Stimulated activated CD4-positive, alpha-beta T cell treated with anti-CD3 and anti-CD28 coated beads, Interleukin-12 subunit alpha, Interleukin-12 subunit beta, amount 100 ng/mL, for 4 hours (primary cell): Measurements from ENCODE around the gene ZBTB14.

Experiments used
- DNase-seq: peaks from one replicate; pipeline ENCODE4 v3.0.0-alpha.2; 2020

The ZBTB14 gene

GRCh38 chr18:5295231-5295920 is at the start of gene ZBTB14:
TSS of gene ZBTB14 (minus strand) at chr18:5295726. CDS start at chr18:5293246, 2,480 bp downstream.
- DNase-seq: peak; percentile 70

DNA sequence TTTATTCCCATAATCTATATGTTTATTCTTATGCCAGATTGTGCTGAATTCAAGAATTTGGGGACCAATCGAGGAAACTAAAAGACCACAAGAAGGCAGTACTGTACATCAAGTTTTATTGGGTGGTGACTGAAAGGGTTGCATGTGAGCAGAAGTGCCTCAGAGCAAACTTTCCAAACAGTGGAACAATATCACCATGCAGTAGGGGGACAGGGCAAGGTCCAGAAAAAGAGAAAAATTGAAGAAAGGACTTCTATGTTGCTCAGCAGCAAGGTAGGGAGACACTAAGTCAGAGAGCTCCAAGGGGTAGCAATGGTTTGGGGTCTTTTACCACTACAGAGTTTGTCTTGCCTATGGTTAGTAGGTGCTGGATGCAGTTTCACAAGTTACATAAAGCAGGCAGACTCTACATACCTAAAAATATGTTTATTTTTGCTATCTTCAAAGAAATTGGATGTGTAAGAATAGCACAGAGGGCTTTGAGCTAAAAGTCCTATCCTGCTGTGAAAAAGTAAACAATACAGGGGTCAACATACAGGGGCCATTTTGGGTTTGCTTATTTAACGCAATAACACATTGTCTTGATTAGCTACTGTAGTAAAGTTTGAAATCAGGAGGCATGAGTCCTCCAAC is 43.8 kb upstream of the ZBTB14 start:
- no peak for DNase-seq

DNA sequence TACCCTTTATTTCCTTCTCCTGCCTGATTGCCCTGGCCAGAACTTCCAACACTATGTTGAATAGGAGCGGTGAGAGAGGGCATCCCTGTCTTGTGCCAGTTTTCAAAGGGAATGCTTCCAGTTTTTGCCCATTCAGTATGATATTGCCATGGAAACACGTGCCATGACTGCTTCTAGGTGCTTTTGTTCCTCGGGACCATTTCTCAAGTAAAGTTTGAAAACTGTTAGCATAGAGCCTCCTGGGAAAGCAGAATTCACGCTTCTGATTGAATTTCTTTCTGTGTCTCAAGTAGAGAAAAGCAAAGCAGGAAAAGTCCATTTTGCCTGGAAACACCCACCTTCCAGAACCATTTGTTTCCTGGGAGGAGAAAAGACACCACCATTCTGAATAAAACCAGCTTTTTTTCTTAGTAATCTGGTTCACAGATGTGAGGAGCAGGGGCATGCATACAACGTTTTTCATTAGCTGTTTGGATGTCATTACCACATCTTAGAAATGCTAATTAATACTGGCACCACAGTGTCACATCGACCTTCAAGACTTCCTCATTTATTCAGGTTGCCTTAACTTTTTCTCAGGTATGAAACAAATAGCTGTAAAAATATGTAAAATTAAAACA is 39.0 kb upstream of the ZBTB14 start:
- no peak for DNase-seq

GRCh38 chr18:5318061-5318700 is 22.7 kb upstream of the ZBTB14 start:
- no peak for DNase-seq

- DNase-seq: no peak
Measured at GRCh38 chr18:5317186-5317585, 21.7 kb upstream of the ZBTB14 start.

- no peak for DNase-seq
Measured at GRCh38 chr18:5315838-5316237, 20.3 kb upstream of the ZBTB14 start.

GRCh38 chr18:5311301-5311989 is 15.9 kb upstream of the ZBTB14 start:
- no peak for DNase-seq

DNA sequence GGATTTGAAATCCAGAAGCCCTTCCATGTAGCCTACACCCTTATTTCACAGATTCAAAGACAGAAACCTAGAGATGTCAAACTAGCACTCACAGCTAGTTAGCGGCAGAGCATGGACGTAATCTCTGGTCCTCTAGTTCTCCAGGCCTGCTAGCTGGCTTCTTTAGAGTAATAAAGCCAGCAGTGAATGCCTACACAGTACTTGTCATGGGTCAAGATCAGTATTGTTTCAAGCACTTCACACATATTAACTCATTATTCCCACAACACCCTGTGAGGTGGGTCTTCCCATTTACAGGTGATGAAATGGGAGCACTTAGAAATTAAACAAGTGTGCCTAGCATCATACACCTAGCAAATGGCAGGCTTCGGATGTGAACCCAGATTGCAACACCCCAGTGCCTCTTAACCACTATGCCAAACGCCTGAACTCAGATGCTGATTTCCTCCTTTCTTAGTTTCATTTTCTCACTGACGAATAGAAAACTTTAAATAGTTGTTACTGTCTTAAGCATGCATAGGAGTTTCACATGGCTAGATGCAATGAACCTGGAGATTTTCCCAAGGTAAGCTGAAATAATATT is 14.5 kb upstream of the ZBTB14 start:
- no peak for DNase-seq

- DNase-seq: no peak
Measured at GRCh38 chr18:5305835-5306234, 10.3 kb upstream of the ZBTB14 start.

GRCh38 chr18:5304232-5304631 is 8.7 kb upstream of the ZBTB14 start:
- DNase-seq: no peak

DNA sequence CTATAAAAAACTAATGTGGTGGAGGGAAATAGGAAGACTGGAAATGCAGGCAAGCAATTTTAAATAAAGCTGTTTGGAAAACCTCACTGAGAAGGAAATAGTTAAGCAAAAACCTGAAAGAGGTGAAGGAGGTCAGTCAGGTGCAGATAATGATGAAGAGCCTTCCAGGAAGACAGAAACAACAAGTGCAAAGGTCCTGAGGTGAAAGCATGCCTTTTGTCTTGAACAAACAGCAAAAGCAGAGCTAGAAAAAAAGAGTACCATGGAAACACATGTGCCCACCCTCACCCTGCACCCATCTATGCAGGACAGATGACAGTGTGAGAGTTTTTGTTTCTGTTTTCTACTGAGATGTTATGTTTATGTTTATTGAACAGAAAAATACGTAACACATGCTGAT is 8.1 kb upstream of the ZBTB14 start:
- no peak for DNase-seq

- DNase-seq: no peak
Measured at GRCh38 chr18:5302606-5303005, 7.1 kb upstream of the ZBTB14 start.

GRCh38 chr18:5300476-5301010 is 5.0 kb upstream of the ZBTB14 start:
- DNase-seq: no peak

DNA sequence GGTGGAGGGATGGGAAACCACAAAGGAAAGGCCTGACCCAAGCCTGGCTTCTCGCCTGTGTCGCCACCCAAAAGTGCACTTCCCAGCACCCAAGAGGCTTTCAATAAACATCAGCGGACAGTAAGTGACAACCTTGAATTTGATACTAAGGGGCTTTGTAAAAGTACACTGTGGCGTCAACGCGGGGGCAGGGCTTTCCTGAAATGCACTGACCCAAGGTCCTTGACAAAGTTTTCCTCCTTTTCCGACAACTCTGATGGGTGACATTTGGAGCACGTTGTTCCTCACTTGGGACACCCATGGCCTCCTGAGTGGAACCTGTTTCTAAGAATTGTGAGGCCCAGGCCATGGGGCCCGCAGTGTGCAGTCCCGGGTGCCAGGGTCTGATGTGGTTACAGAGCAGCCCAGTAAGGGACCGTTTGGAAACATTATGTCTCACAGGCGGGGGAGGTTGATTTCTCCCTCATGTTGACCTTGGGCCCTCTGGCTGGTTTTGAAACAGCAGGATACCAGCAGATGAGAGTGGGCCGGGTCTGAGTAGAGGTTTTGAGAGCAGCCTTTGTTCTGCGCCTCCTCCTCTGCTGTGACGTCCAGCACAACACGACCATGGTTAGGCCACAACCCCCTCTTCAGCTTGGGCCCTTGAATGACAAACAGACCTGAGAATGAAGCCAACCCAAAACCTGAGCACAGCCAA is 2.8 kb upstream of the ZBTB14 start:
- DNase-seq: no peak

- no peak for DNase-seq
Measured at GRCh38 chr18:5297597-5297996, 2.1 kb upstream of the ZBTB14 start.

- DNase-seq: peak; percentile 52
Measured at GRCh38 chr18:5296706-5297320, 1.3 kb upstream of the ZBTB14 start.

- DNase-seq: peak; percentile 97
Measured at GRCh38 chr18:5295981-5296705, 617 bp upstream of the ZBTB14 start.

GRCh38 chr18:5294457-5295230 is 882 bp downstream of the ZBTB14 start:
- peak; percentile 45 for DNase-seq

DNA sequence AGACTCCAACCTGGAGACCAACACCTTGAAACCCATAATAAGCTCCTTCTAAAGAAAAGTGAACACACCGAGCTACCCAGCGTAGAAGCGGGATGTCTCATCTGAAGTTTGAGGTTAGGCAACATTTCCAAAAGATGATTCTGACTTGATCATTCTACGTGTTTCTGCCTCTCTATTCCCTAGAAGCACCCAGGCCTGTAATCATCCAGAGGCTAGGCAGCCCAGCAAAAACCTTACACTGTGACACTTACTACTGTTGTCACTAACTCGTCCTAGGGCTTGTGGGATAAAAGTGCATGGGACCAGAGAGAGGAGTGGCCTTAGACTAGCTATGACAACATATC is 1.4 kb downstream of the ZBTB14 start:
- DNase-seq: peak; percentile 1

DNA sequence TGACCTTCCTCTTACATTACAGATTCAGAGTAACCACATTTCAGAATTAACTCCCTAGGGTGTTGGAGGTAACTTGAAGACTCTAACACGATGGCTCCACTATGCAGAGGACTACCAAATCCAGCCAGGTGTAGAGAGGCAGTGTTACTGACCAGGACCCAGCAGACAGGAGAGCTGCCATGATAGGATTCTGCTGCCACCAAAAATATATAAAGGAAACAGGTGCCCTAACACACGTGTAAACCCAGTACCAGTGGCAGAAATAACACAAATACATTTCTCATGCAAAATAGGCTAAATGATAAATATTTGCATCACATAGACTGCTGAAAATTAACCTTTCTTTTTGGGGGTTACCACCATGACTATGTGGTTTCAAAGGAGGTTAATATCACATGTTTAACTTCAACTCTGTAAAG is 7.0 kb downstream of the ZBTB14 start:
- no peak for DNase-seq
